GM12872 (cell line): Measurements from ENCODE around the gene ATP8A1.

Source experiments
- CTCF ChIP-seq: IDR thresholded peaks from 3 replicates; pipeline ENCODE4 v1.5.1; 2011; ENCODE audit warnings: low read depth, mild to moderate bottlenecking, low read length, moderate library complexity; ENCODE audit not compliant: insufficient read depth

Gene ATP8A1

GRCh38 chr4:42549896-42550295, 107.0 kb downstream of the ATP8A1 start:
- no peak for TF ChIP-seq CTCF

GRCh38 chr4:42547805-42548204, 109.1 kb downstream of the ATP8A1 start:
- no peak for TF ChIP-seq CTCF

GRCh38 chr4:42543762-42544161, 113.1 kb downstream of the ATP8A1 start:
- no peak for TF ChIP-seq CTCF

- TF ChIP-seq CTCF = no peak
These were observed 113.8 kb downstream of the ATP8A1 start for GRCh38 chr4:42543126-42543525.

GRCh38 chr4:42541647-42542046, 115.3 kb downstream of the ATP8A1 start:
- TF ChIP-seq CTCF = no peak

- no peak for TF ChIP-seq CTCF
These were observed 123.9 kb downstream of the ATP8A1 start for GRCh38 chr4:42533042-42533441.

- TF ChIP-seq CTCF = no peak
These were observed 125.4 kb downstream of the ATP8A1 start for GRCh38 chr4:42531341-42532030.
